NOMO-1 treated with DMSO at 0.1 percent for 48 hours (cell line): ENCODE measurements around the gene CAMK2D.
"Not testable (repeated sequence)": the region's sequence is repeated elsewhere in the genome, so short reads cannot be mapped to it uniquely, and the experiment has no call there.

Source experiments
- DNase-seq: peaks from one replicate; lab custom pipeline; 2025; ENCODE audit not compliant: unreplicated experiment; lab: John Stamatoyannopoulos, UW

Gene CAMK2D

GRCh38 chr4:113761620-113762185 is at the start of gene CAMK2D:
CAMK2D (minus strand) TSS chr4:113761738; CDS start chr4:113761068, 670 bp downstream.
- DNase-seq, result peak; percentile 83

DNA sequence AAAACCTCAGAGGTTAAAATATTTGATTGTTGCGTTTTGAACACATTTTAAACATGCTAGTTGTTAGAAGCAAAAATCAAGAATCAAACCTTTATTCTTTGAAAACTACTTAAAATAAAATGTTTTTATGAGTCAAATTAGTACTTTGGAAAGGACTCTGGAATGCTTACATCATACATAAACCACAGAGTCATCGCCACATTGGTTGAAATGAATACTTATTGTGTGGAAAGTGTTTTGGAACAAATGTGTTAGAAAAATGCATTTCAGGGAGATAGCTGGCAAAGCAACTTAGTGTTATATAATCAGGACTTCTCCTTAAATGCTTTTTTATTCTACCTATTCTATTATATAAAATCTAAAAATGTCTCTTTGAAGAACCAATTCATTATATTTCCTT is 49.4 kb upstream of the CAMK2D start:
- DNase-seq, result no peak

DNA sequence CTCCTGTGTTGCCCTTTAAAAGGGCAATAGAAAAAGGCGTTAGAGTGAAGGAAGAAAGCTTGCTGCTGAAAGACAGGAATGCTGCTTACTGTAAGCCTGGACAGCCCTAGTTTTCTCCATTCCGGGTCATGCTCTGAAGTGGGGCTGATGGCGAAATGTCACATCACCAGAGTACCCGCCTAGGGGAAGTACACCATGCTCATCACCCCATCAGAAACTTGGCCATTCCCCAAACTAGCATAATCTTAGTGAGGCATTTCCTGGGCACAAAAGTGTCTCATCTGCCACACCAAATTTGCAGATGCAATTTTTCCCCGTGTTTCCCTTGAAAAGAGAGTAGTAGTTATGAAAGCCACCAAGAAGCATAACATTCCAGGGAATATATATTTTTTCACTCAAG is 47.8 kb upstream of the CAMK2D start:
- DNase-seq, result peak; percentile 56

- no peak for DNase-seq
These were observed 45.3 kb upstream of the CAMK2D start for GRCh38 chr4:113806850-113807249.

DNA sequence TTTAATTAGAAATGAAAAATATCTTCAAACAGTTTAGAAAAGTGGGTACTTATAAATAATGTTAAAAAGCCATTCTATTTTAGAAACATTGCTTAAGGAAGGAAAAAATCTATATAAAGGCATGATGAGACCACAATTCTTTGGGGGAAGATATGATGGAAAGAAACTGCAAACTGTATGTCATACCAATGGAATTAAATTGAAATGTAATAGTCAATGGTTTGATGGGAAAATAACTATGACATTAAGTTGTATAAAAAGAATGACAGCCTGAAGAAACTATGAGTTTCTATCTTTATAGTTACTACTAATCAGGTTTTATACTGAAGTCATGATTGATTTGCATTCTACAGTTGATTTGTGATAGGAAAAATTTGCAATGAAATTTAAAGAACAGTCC is 40.3 kb upstream of the CAMK2D start:
- DNase-seq, result no peak

DNA sequence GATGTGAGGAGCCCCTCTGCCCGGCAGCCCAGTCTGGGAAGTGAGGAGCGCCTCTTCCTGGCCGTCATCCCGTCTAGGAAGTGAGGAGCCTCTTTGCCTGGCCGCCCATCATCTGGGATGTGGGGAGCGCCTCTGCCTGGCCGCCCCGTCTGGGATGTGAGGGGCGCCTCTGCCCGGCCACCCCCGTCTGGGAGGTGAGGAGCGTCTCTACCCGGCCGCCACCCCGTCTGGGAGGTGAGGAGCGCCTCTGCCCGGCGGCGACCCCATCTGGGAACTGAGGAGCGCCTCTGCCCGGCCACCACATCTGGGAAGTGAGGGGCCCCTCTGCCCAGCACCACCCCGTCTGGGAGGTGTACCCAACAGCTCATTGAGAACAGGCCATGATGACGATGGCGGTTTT is 34.8 kb upstream of the CAMK2D start:
- DNase-seq, result not testable (repeated sequence)

GRCh38 chr4:113790478-113790877 is 28.9 kb upstream of the CAMK2D start:
- DNase-seq, result peak; percentile 76

DNA sequence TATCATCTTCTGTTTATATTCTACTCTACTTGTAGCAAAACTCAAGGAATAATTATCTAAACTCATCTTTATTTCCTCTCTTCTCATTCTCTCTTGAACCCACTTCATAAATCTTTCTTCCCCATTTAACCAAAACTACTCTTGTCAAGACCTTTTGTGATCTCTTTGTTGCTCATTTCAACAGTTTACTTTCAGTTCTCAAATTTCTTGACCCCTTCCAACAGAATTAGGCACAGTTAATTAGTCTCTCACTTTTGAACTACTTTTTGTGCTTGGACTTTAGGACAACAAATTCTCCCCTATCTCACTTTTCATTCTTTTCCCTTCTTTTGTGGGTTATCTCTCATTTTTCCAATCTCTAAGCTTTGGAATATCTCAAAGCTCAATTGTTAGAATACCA is 27.4 kb upstream of the CAMK2D start:
- DNase-seq, result peak; percentile 95

GRCh38 chr4:113785781-113786180 is 24.2 kb upstream of the CAMK2D start:
- DNase-seq, result peak; percentile 13

- peak; percentile 90 for DNase-seq
These were observed 23.1 kb upstream of the CAMK2D start for GRCh38 chr4:113784497-113785250.

- no peak for DNase-seq
These were observed 22.2 kb upstream of the CAMK2D start for GRCh38 chr4:113783701-113784100.

GRCh38 chr4:113783289-113783688 is 21.8 kb upstream of the CAMK2D start:
- DNase-seq, result no peak

GRCh38 chr4:113781439-113782040 is 20.0 kb upstream of the CAMK2D start:
- peak; percentile 41 for DNase-seq

- DNase-seq, result no peak
These were observed 15.1 kb upstream of the CAMK2D start for GRCh38 chr4:113776679-113777078.

DNA sequence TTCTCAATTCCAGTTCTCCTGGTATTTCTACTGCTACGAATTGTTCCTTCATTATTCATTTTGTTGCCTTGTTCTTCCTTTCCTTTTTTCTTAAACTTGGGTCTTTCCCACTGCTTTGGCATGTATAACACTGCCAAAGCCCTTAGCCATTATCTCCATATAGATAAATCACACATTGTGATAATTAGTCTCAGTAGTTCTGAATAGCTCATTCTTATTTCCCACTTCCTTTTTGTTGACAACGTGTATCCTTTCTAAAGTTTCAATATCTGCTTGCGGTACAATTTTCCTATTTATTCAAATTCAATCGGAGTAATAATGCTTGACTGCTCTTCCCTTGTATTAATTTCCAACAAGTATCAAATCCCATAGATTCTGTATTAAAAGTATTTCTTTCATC is 14.5 kb upstream of the CAMK2D start:
- DNase-seq, result no peak

DNA sequence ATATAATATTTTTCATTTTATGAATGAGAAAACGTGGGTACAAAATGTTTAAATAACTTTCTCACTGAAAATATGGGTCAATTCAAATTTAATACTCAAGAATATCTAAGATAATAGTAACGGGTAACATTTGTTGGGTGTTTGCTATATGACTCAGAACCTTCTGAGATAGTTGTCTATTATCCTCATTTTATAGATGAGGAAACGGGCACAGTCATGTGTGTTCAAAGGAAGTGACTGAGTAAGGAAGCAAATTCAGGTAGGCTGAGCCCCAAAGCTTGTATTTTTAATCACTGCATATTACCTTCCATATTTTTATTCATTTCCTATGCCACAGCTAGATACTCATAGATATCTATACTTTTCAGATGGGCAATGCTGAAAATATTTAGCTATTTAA is 12.2 kb upstream of the CAMK2D start:
- no peak for DNase-seq

DNA sequence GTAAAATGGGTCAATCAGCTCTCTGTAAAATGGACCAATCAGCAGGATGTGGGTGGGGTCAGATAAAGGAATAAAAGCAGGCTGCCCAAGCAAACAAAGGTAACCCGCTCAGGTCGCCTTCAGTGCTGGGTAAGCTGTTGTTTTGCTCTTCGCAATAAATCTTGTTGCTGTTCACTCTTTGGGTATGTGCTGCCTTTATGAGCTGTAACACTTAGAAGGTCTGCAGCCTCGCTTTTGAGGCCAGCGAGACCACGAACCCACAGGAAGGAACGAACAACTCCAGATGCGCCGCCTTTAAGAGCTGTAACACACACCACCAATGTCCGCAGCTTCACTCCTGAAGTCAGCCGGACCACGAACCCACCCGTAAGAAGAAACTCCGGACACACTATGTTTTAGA is 11.5 kb upstream of the CAMK2D start:
- DNase-seq, result no peak

- no peak for DNase-seq
These were observed 10.8 kb upstream of the CAMK2D start for GRCh38 chr4:113772319-113772718.

DNA sequence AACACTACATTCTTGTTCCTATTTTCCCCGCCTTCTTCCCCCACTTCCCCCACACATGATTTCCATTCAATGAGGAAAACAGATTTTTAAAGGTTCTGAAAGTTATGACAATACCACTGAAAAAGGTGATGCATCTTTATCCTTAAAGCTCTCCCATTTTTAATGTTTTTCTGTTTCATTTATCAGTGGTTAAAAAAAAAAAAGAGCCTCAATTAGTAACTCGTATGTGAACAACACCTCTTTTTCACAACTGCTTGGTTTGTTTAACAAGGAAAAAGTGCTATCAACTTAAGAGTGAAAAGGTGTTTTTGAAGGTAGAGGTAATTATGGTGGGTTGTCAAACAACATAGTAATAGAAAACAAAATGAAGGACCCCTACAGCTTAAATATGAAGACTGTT is 8.2 kb upstream of the CAMK2D start:
- no peak for DNase-seq

DNA sequence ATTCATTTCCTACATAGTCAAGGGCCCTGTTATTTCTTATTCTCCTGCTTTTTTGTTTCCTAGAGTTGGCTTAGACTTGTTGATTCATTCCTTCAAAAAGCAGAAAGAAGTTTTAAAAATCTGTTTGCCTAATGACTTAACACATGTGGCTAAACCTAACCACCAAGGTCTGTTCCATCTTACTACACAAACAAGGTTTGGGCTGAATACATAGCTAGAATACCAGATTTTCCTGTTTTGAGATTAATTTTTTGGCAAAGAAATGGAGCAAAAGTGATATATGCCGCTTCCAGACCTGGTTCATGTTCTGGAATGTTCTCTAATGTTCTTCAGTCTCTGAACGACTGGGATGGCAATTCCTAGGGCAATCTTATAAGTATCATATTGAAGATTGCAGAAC is 7.4 kb upstream of the CAMK2D start:
- no peak for DNase-seq

DNA sequence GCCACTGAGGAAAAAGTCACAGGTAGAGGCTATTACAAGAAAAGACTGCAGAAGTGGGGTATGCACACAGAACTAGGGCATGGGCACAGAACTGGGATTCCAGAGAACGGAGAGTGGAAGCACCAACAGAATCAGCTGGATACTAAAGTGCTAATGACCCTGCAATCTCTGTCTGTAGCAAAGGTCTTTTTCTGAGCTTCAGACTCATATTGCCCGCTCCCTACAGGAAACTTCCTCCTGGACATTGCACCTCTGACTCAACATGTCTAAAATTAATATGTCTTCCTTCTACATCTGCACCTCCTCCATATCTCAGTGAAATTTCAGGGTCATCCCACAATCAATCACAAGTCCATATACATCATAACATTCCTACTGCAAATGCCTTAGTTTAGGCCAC is 5.3 kb upstream of the CAMK2D start:
- no peak for DNase-seq

DNA sequence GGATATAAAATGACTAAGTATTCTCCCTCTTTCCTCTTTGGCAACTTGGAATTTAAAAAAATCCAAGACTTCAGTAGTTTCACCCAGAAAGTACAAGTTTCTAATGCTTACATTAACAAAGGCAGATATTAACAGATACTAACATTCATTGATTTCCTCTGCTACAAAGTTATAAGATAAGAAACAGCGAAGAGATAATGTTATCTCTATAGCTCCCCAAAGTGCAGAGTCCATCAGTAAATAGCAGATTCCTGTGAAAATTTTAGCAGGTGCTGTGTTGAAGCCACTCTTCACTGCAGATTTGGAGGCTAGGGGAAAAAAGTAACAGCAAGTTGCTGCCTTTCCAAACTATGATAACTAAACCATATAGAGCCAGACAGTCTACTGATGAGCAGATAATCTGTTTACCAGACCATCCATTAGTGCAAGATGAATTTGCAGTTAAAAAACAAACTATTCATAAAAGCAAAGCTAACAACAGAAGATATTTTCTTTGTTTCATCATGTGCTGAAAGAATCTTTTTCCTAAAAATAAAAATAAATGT is 3.3 kb upstream of the CAMK2D start:
- DNase-seq, result no peak
